ENCODE data around the gene ABHD2.

DNA sequence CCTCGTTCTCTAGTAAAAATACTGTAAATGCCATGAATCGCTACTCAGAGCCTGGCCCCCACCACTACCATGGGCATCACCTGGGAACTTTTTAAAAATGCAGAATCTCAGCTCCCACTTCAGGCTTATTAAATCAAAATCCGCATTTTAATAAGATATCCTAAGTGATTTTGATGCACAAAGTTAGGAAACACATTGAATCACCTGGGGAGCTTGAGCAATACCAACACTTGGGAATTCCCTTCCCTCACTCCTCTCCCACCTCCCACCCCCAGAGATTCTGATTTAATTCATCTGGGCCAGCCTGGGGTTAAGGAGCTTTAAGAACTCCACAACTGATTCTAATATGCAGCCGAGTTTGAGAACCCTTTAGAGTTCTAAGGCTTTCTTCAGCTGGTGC lies 106.4 kb downstream of the ABHD2 start:
- TF ChIP-seq, protein P1, sequence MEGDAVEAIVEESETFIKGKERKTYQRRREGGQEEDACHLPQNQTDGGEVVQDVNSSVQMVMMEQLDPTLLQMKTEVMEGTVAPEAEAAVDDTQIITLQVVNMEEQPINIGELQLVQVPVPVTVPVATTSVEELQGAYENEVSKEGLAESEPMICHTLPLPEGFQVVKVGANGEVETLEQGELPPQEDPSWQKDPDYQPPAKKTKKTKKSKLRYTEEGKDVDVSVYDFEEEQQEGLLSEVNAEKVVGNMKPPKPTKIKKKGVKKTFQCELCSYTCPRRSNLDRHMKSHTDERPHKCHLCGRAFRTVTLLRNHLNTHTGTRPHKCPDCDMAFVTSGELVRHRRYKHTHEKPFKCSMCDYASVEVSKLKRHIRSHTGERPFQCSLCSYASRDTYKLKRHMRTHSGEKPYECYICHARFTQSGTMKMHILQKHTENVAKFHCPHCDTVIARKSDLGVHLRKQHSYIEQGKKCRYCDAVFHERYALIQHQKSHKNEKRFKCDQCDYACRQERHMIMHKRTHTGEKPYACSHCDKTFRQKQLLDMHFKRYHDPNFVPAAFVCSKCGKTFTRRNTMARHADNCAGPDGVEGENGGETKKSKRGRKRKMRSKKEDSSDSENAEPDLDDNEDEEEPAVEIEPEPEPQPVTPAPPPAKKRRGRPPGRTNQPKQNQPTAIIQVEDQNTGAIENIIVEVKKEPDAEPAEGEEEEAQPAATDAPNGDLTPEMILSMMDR (IDR thresholded peaks at IDR 0.05; ENCODE audit: low read depth, low read length) = no peak
- TF ChIP-seq EZH2phosphoT487 (IDR thresholded peaks at IDR 0.05; ENCODE audit: low read depth) = no peak

Measured in OCI-LY3 (cell line).